Fibroblast of pulmonary artery (primary cell): ENCODE data around the gene TENM4.
A peak's percentile ranks its signal among the peaks of the same experiment; 100 is the strongest.

Experiments
- DNase-seq: peaks from one replicate; pipeline ENCODE4 v3.0.0-alpha.2; 2010; ENCODE audit warnings: low read depth
- H3K4me3 ChIP-seq: replicated peaks from 2 replicates; pipeline ENCODE4 v1.5.1; 2011; ENCODE audit warnings: low read depth, mild to moderate bottlenecking, control low read depth, low read length, moderate library complexity
- TF ChIP-seq, protein P1 (sequence below): IDR thresholded peaks from 2 replicates; pipeline ENCODE4 v1.5.1; 2011; ENCODE audit warnings: mild to moderate bottlenecking, control low read depth, low read length, inconsistent platforms; ENCODE audit errors: missing control alignments

TENM4 gene

DNA sequence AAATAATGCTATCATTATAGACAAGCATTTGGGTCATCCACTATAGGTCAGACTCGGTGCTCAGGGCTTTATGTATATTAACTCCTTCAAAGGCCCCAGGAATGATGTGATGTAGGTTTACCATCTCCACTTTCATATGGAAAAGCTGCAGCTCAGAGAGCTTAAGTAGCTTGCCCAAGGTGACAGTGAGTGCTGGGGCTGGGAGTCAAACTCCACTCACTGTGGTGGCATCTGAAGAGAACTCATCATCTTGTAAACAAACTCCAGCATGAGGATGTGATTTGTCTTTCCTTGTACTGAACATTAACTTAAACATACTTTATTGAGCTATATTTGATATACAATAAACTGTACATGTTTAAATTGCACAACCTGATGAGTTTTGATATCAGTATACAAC is 25.4 kb downstream of the TENM4 start:
- no peak for DNase-seq
- H3K4me3 ChIP-seq, result no peak overlapping the region
- TF ChIP-seq, protein P1, sequence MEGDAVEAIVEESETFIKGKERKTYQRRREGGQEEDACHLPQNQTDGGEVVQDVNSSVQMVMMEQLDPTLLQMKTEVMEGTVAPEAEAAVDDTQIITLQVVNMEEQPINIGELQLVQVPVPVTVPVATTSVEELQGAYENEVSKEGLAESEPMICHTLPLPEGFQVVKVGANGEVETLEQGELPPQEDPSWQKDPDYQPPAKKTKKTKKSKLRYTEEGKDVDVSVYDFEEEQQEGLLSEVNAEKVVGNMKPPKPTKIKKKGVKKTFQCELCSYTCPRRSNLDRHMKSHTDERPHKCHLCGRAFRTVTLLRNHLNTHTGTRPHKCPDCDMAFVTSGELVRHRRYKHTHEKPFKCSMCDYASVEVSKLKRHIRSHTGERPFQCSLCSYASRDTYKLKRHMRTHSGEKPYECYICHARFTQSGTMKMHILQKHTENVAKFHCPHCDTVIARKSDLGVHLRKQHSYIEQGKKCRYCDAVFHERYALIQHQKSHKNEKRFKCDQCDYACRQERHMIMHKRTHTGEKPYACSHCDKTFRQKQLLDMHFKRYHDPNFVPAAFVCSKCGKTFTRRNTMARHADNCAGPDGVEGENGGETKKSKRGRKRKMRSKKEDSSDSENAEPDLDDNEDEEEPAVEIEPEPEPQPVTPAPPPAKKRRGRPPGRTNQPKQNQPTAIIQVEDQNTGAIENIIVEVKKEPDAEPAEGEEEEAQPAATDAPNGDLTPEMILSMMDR, result no peak

DNA sequence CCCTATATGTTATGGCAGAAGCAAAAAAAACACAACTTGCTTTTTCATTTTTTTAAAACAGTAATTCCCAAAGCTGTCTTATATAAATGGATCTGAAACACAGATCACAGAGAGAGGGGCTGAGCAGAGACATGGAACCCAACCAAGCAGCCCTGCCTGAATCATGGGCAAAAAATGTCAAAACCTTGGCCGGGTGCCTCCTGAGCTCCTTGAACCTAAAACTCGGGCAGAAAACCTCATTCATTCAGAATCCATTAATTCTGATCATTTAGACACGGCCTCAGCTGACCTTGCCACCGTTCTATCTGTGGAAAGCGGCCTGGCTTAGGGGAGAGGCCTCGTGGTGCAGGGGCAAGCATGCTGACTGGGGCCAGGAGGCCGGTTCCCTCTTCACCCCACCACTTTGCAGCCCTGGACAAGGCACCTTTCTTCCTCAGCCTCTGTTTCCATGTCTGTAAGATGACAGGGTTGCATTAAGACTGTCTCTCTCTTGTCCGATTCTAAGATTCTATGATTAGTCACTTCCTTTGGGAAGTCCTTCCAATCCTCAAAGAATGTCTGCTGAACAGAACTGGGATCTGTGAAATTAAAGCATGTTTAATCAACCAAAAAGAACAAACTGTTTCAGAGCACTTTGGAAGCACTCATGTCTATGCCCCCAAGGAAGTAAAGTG is 26.0 kb downstream of the TENM4 start:
- H3K4me3 ChIP-seq, result no peak overlapping the region
- peak; percentile 69 for DNase-seq
- TF ChIP-seq, protein P1, result no peak

DNA sequence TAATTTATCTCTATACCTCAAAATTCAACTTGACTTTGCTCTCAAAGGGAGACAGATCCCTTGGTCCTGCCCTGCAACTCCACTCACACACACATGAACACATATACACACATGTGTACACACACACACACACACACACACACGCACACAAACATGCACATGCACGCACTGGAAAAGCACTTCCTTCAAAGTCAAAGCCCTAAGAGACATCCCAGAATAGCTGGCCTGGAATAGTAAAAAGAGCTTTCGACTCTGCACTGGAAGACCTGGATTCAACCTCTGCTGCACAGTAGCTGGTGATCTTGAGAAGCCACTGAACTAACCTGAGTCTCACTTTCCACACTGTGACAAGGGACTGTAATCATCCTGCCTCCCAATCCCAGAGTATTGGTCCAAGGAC is 26.8 kb downstream of the TENM4 start:
- no peak for DNase-seq
- H3K4me3 ChIP-seq, result no peak overlapping the region
- TF ChIP-seq, protein P1, result no peak

DNA sequence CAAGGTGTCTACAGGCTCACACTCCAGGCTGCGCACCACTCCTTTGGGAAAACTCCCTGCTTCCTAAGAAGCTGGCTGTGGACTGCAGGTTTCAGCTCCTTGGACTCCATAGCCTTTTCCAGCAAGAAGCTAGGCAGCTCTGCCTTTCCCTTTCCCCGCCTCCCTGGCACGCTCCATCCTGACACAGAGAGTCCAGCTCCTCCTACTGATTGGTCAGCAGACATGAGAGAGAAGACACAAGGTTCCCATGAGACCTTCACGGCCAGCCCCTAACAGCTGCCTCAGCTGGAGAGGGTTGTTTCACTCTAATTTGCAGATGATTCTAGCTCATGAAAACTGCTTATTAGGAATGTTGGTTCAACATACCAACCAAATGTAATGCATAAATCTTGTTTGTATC is 27.6 kb downstream of the TENM4 start:
- no peak overlapping the region for H3K4me3 ChIP-seq
- peak; percentile 85 for DNase-seq

DNA sequence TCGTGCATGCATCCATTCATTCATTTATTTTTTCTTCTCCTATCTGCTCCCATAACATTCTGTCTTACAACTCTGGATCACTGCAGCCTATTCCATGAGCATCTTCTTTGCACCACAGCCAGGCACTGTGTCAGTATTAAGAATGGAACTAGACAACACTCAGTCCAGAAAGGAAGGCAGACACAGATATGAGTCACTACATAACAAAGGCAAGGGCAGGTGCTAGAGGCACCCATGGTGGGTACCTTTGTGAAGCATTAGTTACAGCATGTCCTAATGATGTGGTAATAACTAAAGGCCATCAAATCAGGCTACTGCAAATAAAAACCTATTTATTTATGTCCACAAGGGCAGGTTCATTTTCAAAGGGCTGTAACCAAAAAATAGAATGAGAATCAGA is 28.1 kb downstream of the TENM4 start:
- DNase-seq, result no peak
- TF ChIP-seq, protein P1, result no peak
- no peak overlapping the region for H3K4me3 ChIP-seq

More for the DNA sequence above, 27.6 kb downstream of the TENM4 start:
- TF ChIP-seq, protein P1, result no peak

DNA sequence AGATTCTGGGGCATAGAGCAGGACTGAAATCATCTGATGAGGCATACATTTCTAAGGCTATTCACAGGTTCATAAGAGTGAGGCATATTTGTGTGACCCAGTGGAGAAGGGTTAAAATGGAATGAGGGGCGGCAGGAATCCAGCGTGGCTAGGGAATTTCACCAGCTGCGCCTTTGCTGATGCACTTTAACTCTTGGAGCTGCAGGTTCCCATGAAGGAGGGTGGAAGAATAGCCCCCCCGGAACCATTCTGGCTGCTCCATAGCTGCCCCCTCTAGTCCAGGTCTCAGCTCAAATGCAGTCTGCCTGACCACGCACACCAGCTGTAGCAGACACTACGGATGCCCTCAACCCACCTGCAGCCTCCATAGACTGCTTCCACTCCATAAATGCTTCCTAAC is 31.5 kb downstream of the TENM4 start:
- TF ChIP-seq, protein P1, result no peak

DNA sequence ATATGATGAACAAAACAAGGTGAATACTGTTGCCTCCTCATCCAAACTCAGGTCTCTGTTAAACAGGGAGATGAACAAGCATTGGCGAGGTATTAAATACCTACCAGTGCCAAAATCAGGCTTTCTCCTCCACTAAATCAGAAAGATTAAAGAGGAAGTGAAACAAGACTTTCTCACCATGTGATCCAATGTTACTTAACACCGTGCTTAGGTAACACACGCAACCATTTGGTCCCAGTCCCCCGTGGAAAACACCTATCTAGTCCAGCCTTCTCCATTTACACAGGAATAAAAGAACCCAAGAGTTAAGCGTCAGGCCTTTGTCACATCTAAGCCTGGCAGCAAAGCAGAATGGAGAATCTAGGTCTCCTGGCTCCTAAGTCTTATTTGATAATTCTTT is 34.5 kb downstream of the TENM4 start:
- H3K4me3 ChIP-seq, result no peak overlapping the region

More for the DNA sequence above, 31.5 kb downstream of the TENM4 start:
- H3K4me3 ChIP-seq, result no peak overlapping the region
- no peak for DNase-seq

More for the DNA sequence above, 34.5 kb downstream of the TENM4 start:
- TF ChIP-seq, protein P1, result no peak
- no peak for DNase-seq
